ENCODE results near the gene C11orf21.

DNA sequence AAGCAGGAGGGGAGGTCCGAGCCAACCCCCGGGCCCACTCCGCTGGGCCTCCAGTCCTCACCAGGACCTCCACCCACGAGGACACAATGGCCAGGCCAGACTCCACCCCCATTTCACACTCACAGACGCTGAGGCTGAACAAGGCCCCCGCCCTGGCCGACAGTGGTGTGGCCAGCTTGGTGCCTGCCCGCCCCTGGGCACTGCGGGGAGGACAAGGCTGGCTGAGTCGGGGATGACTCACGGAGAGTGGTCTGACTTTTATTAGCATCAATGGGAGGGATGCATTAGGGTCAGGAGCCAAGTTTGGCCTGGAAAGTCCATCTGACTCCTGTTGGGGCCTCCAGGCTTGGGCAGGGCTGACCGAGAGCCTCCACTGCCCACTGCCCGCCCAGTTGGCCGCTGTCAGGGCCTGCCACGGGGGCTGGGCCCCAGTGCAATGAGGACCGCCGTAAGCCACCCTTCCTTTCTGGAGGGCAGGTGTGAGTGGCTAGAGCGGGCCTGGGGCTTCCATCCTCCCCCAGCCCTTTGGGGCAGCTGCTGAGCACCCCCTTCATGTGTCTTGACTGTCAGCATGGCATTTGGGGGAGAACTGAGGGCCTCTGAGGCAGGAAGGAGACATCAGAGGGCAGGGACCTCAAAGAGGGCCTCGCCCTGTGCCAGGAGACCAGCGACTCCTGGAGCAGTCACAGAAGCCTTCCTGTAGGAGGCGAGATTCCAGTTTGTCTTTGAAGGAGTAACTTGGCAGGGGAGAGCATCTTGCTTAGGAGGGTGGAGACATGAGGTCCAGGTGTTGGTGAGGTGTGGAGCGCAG is 10.7 kb upstream of the C11orf21 start:
- TF ChIP-seq, protein P1, sequence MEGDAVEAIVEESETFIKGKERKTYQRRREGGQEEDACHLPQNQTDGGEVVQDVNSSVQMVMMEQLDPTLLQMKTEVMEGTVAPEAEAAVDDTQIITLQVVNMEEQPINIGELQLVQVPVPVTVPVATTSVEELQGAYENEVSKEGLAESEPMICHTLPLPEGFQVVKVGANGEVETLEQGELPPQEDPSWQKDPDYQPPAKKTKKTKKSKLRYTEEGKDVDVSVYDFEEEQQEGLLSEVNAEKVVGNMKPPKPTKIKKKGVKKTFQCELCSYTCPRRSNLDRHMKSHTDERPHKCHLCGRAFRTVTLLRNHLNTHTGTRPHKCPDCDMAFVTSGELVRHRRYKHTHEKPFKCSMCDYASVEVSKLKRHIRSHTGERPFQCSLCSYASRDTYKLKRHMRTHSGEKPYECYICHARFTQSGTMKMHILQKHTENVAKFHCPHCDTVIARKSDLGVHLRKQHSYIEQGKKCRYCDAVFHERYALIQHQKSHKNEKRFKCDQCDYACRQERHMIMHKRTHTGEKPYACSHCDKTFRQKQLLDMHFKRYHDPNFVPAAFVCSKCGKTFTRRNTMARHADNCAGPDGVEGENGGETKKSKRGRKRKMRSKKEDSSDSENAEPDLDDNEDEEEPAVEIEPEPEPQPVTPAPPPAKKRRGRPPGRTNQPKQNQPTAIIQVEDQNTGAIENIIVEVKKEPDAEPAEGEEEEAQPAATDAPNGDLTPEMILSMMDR (IDR thresholded peaks at IDR 0.05) = no peak
- TF ChIP-seq EP300 (IDR thresholded peaks at IDR 0.05) = no peak

All from ovary (tissue), 3 donors.